GM21381 (cell line): ENCODE results near the gene PARP9.

Experiments used
- ATAC-seq: cut with Tn5 transposase; IDR thresholded peaks from one replicate; pipeline ENCODE4 v1.9.1; 2021; ENCODE audit warnings: mild to moderate bottlenecking, moderate library complexity; ENCODE audit not compliant: unreplicated experiment

The PARP9 gene

DNA sequence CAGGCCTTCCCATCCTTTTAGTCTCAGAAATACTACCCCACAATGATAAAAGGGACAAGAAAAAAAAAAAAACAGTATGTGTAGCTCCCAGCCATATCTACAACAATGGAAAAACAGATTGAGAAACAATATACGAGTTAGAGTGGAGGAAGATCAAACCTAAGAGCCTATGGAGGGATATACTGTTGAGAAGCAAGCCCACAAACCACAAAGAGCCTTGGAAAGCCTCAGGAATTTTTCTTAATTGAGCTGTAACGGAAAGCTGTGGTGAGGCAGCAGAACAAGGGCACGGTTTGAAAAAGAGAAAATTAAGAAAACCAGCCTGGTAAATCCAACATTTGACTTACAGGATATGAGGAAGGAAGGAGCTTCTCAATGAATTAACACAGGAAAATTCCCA lies 70.8 kb downstream of the PARP9 start:
- ATAC-seq: no peak

DNA sequence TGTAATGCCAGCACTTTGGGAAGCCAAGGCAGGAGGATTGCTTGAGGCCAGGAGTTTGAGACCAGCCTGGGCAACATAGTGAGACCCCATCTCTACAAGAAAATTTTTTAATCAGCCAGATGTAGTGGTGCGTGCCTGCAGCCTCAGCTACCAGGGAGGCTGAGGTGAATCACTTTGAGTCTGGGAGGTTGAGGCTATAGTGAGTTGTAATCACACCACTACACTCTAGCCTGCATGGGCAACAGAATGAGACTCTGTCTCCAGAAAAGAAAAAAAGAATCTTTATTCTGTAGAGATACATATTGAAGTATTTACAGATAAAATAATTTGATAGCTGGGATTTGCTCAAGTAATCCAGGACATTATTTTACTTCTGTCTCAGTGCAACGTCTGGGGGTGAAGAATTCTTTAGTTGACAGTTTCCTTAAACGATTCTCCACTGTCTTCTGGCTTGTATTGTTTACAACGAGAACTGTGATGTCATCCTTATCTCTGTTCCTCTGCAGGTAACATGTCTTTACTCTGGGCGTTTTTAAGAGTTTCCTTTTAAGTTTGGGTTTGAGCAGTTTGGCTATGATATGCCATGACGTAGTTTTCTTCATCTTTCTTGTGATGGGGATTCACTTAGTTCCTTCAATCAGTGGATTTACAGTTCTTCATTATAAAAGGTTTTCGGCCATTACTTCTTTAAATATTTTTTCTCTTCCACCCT lies 75.7 kb downstream of the PARP9 start:
- ATAC-seq: no peak

DNA sequence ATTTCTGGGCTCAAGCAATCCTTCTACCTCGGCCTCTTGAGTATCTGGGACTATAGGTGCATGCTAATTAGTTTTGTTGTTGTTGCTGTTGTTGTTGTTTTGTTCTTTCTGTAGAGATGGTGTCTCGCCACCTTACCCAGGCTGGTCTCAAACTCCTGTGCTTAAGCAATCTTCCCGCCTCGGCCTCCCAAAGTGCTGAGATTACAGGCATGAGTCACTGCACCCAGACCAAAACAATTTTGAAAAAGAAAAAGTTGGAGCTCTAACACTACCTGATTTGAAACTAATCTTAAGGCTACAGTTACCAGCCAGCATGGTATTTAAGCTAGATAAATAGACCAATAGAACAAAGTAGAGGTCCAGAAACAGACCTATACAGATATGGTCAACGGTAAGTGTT lies 79.1 kb downstream of the PARP9 start:
- ATAC-seq: no peak

DNA sequence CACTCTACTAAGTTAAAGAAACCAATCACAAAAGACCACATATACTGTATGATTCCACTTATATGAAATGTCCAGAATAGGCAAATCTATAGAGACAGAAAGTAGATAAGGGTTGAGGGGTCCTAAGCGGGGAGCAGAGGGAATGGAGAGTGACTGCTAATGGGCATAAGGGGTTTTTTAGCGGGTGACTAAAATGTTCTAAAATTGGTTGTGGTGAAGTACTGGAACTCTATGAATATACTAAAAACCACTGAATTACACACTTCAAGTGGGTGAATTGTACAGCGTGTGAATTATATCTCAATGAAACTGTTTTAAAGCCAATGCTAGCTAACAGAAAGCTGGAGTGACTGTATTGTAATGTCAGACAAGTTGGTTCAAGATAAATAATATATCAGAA lies 82.7 kb downstream of the PARP9 start:
- ATAC-seq: no peak
